ENCODE data around the gene ACSL6.

GRCh38 chr5:132019857-132020555 lies 8.5 kb upstream of the ACSL6 start:
- no peak for TF ChIP-seq POLR2A (IDR thresholded peaks at IDR 0.05)
- TF ChIP-seq, protein P1, sequence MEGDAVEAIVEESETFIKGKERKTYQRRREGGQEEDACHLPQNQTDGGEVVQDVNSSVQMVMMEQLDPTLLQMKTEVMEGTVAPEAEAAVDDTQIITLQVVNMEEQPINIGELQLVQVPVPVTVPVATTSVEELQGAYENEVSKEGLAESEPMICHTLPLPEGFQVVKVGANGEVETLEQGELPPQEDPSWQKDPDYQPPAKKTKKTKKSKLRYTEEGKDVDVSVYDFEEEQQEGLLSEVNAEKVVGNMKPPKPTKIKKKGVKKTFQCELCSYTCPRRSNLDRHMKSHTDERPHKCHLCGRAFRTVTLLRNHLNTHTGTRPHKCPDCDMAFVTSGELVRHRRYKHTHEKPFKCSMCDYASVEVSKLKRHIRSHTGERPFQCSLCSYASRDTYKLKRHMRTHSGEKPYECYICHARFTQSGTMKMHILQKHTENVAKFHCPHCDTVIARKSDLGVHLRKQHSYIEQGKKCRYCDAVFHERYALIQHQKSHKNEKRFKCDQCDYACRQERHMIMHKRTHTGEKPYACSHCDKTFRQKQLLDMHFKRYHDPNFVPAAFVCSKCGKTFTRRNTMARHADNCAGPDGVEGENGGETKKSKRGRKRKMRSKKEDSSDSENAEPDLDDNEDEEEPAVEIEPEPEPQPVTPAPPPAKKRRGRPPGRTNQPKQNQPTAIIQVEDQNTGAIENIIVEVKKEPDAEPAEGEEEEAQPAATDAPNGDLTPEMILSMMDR (IDR thresholded peaks at IDR 0.05 in 8 of 11, conservative IDR thresholded peaks at IDR 0.05 in 3 of 11): no peak
- TF ChIP-seq POLR2AphosphoS5 (IDR thresholded peaks at IDR 0.05): no peak

Measured in spleen (tissue), 7 donors.